ENCODE data around the gene ZNF519.
"Not testable (repeated sequence)": the region's sequence is repeated elsewhere in the genome, so short reads cannot be mapped to it uniquely, and the experiment has no call there.

ZNF519 gene

GRCh38 chr18:14137971-14138370, 5.7 kb upstream of the ZNF519 start:
- H3K27ac Mint-ChIP-seq; H3K36me3 Mint-ChIP-seq (ENCODE audit: low read depth); H3K27me3 Mint-ChIP-seq; intact Hi-C loops (cut with micrococcal nuclease); H3K9me3 Mint-ChIP-seq; H3K4me3 Mint-ChIP-seq; H3K4me1 Mint-ChIP-seq (ENCODE audit: low read depth): not testable (repeated sequence)

- H3K36me3 Mint-ChIP-seq (ENCODE audit: low read depth); H3K9me3 Mint-ChIP-seq; intact Hi-C loops (cut with micrococcal nuclease); H3K4me1 Mint-ChIP-seq (ENCODE audit: low read depth); H3K27me3 Mint-ChIP-seq: not testable (repeated sequence)
- H3K27ac Mint-ChIP-seq = peak overlapping the region; percentile 76
- H3K4me3 Mint-ChIP-seq = peak overlapping the region; percentile 85
Observed at GRCh38 chr18:14131696-14132270, 452 bp downstream of the ZNF519 start.

- not testable (repeated sequence) for H3K4me3 Mint-ChIP-seq
Observed at GRCh38 chr18:14130804-14131203, 1.4 kb downstream of the ZNF519 start.

GRCh38 chr18:14124689-14125088, 7.5 kb downstream of the ZNF519 start:
- no peak overlapping the region for H3K4me3 Mint-ChIP-seq

More at GRCh38 chr18:14130804-14131203, 1.4 kb downstream of the ZNF519 start:
- peaks cover 17% of the 10 kb centered on the region for H3K4me1 Mint-ChIP-seq (ENCODE audit: low read depth)
- intact Hi-C loops (cut with micrococcal nuclease); H3K9me3 Mint-ChIP-seq; H3K27ac Mint-ChIP-seq; H3K27me3 Mint-ChIP-seq; H3K36me3 Mint-ChIP-seq (ENCODE audit: low read depth): not testable (repeated sequence)

GRCh38 chr18:14122097-14122496, 10.1 kb downstream of the ZNF519 start:
- H3K4me1 Mint-ChIP-seq (ENCODE audit: low read depth) = peaks cover 16% of the 10 kb centered on the region
- intact Hi-C loops (cut with micrococcal nuclease) = no loop called here
- no peaks in the 10 kb centered on the region for H3K36me3 Mint-ChIP-seq (ENCODE audit: low read depth)
- H3K27me3 Mint-ChIP-seq = no peaks in the 10 kb centered on the region
- H3K9me3 Mint-ChIP-seq = no peaks in the 10 kb centered on the region
- no peak overlapping the region for H3K4me3 Mint-ChIP-seq
- no peak overlapping the region for H3K27ac Mint-ChIP-seq

More at GRCh38 chr18:14124689-14125088, 7.5 kb downstream of the ZNF519 start:
- Mint-ChIP-seq H3K36me3 (ENCODE audit: low read depth) (no peaks in the 10 kb centered on the region), H3K9me3 (no peaks in the 10 kb centered on the region), H3K27ac (no peak overlapping the region), H3K27me3 (no peaks in the 10 kb centered on the region), H3K4me1 (ENCODE audit: low read depth) (peaks cover 9% of the 10 kb centered on the region)
- intact Hi-C loops (cut with micrococcal nuclease) = no loop called here

- no peak overlapping the region for H3K27ac Mint-ChIP-seq
- H3K36me3 Mint-ChIP-seq (ENCODE audit: low read depth) = no peaks in the 10 kb centered on the region
- no peaks in the 10 kb centered on the region for H3K9me3 Mint-ChIP-seq
- H3K27me3 Mint-ChIP-seq = no peaks in the 10 kb centered on the region
- H3K4me1 Mint-ChIP-seq (ENCODE audit: low read depth) = peaks cover 11% of the 10 kb centered on the region
- intact Hi-C loops (cut with micrococcal nuclease) = no loop called here
- no peak overlapping the region for H3K4me3 Mint-ChIP-seq
Observed at GRCh38 chr18:14120926-14121325, 11.3 kb downstream of the ZNF519 start.

GRCh38 chr18:14117606-14118005, 14.6 kb downstream of the ZNF519 start:
- Mint-ChIP-seq H3K4me3 (no peak overlapping the region), H3K27ac (peak overlapping the region; percentile 65), H3K4me1 (ENCODE audit: low read depth) (peaks cover 9% of the 10 kb centered on the region), H3K36me3 (ENCODE audit: low read depth) (no peaks in the 10 kb centered on the region), H3K9me3 (peaks cover 17% of the 10 kb centered on the region), H3K27me3 (no peaks in the 10 kb centered on the region)
- intact Hi-C loops (cut with micrococcal nuclease) = no loop called here

- H3K4me3 Mint-ChIP-seq = no peak overlapping the region
- no peaks in the 10 kb centered on the region for H3K4me1 Mint-ChIP-seq (ENCODE audit: low read depth)
- H3K36me3 Mint-ChIP-seq (ENCODE audit: low read depth) = peaks cover 12% of the 10 kb centered on the region
- no peaks in the 10 kb centered on the region for H3K27me3 Mint-ChIP-seq
- H3K9me3 Mint-ChIP-seq = peaks cover 69% of the 10 kb centered on the region
- intact Hi-C loops (cut with micrococcal nuclease) = no loop called here
- no peak overlapping the region for H3K27ac Mint-ChIP-seq
Observed at GRCh38 chr18:14106906-14107305, 25.3 kb downstream of the ZNF519 start.

GRCh38 chr18:14104906-14105748, 27.1 kb downstream of the ZNF519 start:
- H3K4me1 Mint-ChIP-seq (ENCODE audit: low read depth) = no peaks in the 10 kb centered on the region
- no peak overlapping the region for H3K4me3 Mint-ChIP-seq
- H3K9me3 Mint-ChIP-seq = peaks cover 70% of the 10 kb centered on the region
- H3K27ac Mint-ChIP-seq = no peak overlapping the region
- peaks cover 17% of the 10 kb centered on the region for H3K36me3 Mint-ChIP-seq (ENCODE audit: low read depth)
- intact Hi-C loops (cut with micrococcal nuclease) = no loop called here
- H3K27me3 Mint-ChIP-seq = no peaks in the 10 kb centered on the region

- H3K9me3 Mint-ChIP-seq = peaks cover 64% of the 10 kb centered on the region
- intact Hi-C loops (cut with micrococcal nuclease) = no loop called here
- H3K4me3 Mint-ChIP-seq = no peak overlapping the region
- H3K27me3 Mint-ChIP-seq = no peaks in the 10 kb centered on the region
- H3K27ac Mint-ChIP-seq = no peak overlapping the region
- peaks cover 17% of the 10 kb centered on the region for H3K36me3 Mint-ChIP-seq (ENCODE audit: low read depth)
- H3K4me1 Mint-ChIP-seq (ENCODE audit: low read depth) = no peaks in the 10 kb centered on the region
Observed at GRCh38 chr18:14104201-14104600, 28.0 kb downstream of the ZNF519 start.

- Mint-ChIP-seq H3K9me3 (peaks cover 33% of the 10 kb centered on the region), H3K4me3 (no peak overlapping the region), H3K27ac (no peak overlapping the region), H3K36me3 (ENCODE audit: low read depth) (peaks cover 11% of the 10 kb centered on the region), H3K27me3 (no peaks in the 10 kb centered on the region), H3K4me1 (ENCODE audit: low read depth) (no peaks in the 10 kb centered on the region)
- intact Hi-C loops (cut with micrococcal nuclease) = no loop called here
Observed at GRCh38 chr18:14100503-14101286, 31.5 kb downstream of the ZNF519 start.

- H3K4me3 Mint-ChIP-seq = no peak overlapping the region
- H3K27ac Mint-ChIP-seq = no peak overlapping the region
- H3K36me3 Mint-ChIP-seq (ENCODE audit: low read depth) = peaks cover 6% of the 10 kb centered on the region
- no peaks in the 10 kb centered on the region for H3K4me1 Mint-ChIP-seq (ENCODE audit: low read depth)
- H3K9me3 Mint-ChIP-seq = peaks cover 15% of the 10 kb centered on the region
- H3K27me3 Mint-ChIP-seq = no peaks in the 10 kb centered on the region
- intact Hi-C loops (cut with micrococcal nuclease) = no loop called here
Observed at GRCh38 chr18:14098428-14098827, 33.8 kb downstream of the ZNF519 start.

GRCh38 chr18:14097761-14098160, 34.5 kb downstream of the ZNF519 start:
- H3K4me1 Mint-ChIP-seq (ENCODE audit: low read depth) = no peaks in the 10 kb centered on the region
- peaks cover 10% of the 10 kb centered on the region for H3K9me3 Mint-ChIP-seq
- H3K27ac Mint-ChIP-seq = no peak overlapping the region

GRCh38 chr18:14093307-14093915, 38.8 kb downstream of the ZNF519 start:
- no peak overlapping the region for H3K27ac Mint-ChIP-seq
- H3K4me3 Mint-ChIP-seq = no peak overlapping the region
- intact Hi-C loops (cut with micrococcal nuclease) = no loop called here
- H3K4me1 Mint-ChIP-seq (ENCODE audit: low read depth) = no peaks in the 10 kb centered on the region
- no peaks in the 10 kb centered on the region for H3K9me3 Mint-ChIP-seq
- no peaks in the 10 kb centered on the region for H3K36me3 Mint-ChIP-seq (ENCODE audit: low read depth)
- no peaks in the 10 kb centered on the region for H3K27me3 Mint-ChIP-seq

More at GRCh38 chr18:14097761-14098160, 34.5 kb downstream of the ZNF519 start:
- intact Hi-C loops (cut with micrococcal nuclease) = no loop called here
- no peak overlapping the region for H3K4me3 Mint-ChIP-seq
- no peaks in the 10 kb centered on the region for H3K27me3 Mint-ChIP-seq
- H3K36me3 Mint-ChIP-seq (ENCODE audit: low read depth) = peaks cover 6% of the 10 kb centered on the region

Data from dendritic cell treated with granulocyte-macrophage colony-stimulating factor and Interleukin-4, amounts not matched to agents 40 ng/mL and 50 ng/mL, for 4 days (primary cell).